H1 (cell line): ENCODE results near the gene ZDHHC5. TPM values are rescaled to one million over a fixed set of nuclear protein-coding genes. Genes with fewer than 3 reads are reported as not detected.
A peak's percentile ranks its signal among the peaks of the same experiment; 100 is the strongest.

Experiments
- CTCF ChIA-PET: fragments of 300-600 bp; sonication (Branson Sonifier 250); formaldehyde crosslinking; loops from one replicate; lab custom pipeline; 2021; ENCODE audit not compliant: partially characterized antibody; lab: Charles Lee
- POLR2A ChIA-PET: fragments of 300-600 bp; sonication (Branson Sonifier 250); formaldehyde crosslinking; loops from one replicate; lab custom pipeline; 2021; ENCODE audit warnings: inconsistent platforms; ENCODE audit not compliant: partially characterized antibody; lab: Charles Lee
- DNase-seq, 2 experiments: peaks; one replicate each; pipeline versions ENCODE4 v3.0.0 to v3.0.0-alpha.2; 2010 to 2022; ENCODE audit warnings: low spot score in 2 of 2, low read depth in 1 of 2, mixed read lengths in 1 of 2
- FAIRE-seq: peaks from 2 replicates; lab custom pipeline; 2011; peaks lifted over from hg19 to GRCh38; lab: Jason Lieb, UNC
- H2AFZ ChIP-seq: 2 replicates; pipeline ENCODE4 v1.8.1; 2012; ENCODE audit warnings: low read length, inconsistent platforms
- H2AK5ac ChIP-seq: 2 replicates; pipeline ENCODE4 v1.6.1; 2013; ENCODE audit warnings: low read depth, low read length
- H2BK120ac ChIP-seq: replicated peaks from 2 replicates; pipeline ENCODE3; 2013; ENCODE audit warnings: low read depth, low read length, inconsistent platforms
- H2BK12ac ChIP-seq: 2 replicates; pipeline ENCODE4 v1.6.1; 2013; ENCODE audit warnings: low read depth, low read length
- H2BK15ac ChIP-seq: 2 replicates; pipeline ENCODE4 v1.6.1; 2013; ENCODE audit warnings: low read length
- H2BK20ac ChIP-seq: 2 replicates; pipeline ENCODE4 v1.6.1; 2013; ENCODE audit warnings: low read length
- H2BK5ac ChIP-seq: 2 replicates; pipeline ENCODE4 v1.6.1; 2013; ENCODE audit warnings: low read depth, low read length
- H3K14ac ChIP-seq: 2 replicates; pipeline ENCODE4 v1.6.1; 2013; ENCODE audit warnings: inconsistent platforms; ENCODE audit not compliant: insufficient read length
- H3K18ac ChIP-seq: 2 replicates; pipeline ENCODE4 v1.6.1; 2013; ENCODE audit warnings: low read length; ENCODE audit errors: extremely low read depth
- H3K23ac ChIP-seq: 2 replicates; pipeline ENCODE4 v1.6.1; 2013; ENCODE audit warnings: inconsistent platforms; ENCODE audit not compliant: insufficient read length
- H3K23me2 ChIP-seq: 2 replicates; pipeline ENCODE4 v1.6.1; 2013; ENCODE audit warnings: low read depth, low read length
- H3K27ac ChIP-seq: 2 replicates; pipeline ENCODE4 v1.6.1; 2011; ENCODE audit warnings: low read depth, low read length, inconsistent platforms
- H3K27me3 ChIP-seq, 4 experiments: replicated peaks in 1 of 4; 1 replicate in 1 of 4; 2 replicates in 3 of 4; pipeline versions ENCODE4 v1.6.1 to v1.8.1; 2011 to 2013; ENCODE audit warnings: low read length in 3 of 4, mild to moderate bottlenecking in 3 of 4, inconsistent platforms in 2 of 4, mixed read lengths in 2 of 4, moderate library complexity in 1 of 4; ENCODE audit not compliant: control insufficient read depth in 3 of 4, insufficient read depth in 3 of 4; ENCODE audit errors: extremely low read depth in 1 of 4
- H3K36me3 ChIP-seq, 4 experiments: 2 replicates each; pipeline versions ENCODE4 v1.6.1 to v1.8.1; 2011 to 2013; ENCODE audit warnings: mild to moderate bottlenecking in 4 of 4, low read length in 3 of 4, moderate library complexity in 2 of 4, control low read depth in 1 of 4, inconsistent platforms in 1 of 4; ENCODE audit not compliant: insufficient read depth in 4 of 4, control insufficient read depth in 2 of 4
- H3K4ac ChIP-seq: replicated peaks from 2 replicates; pipeline ENCODE3; 2013; ENCODE audit warnings: low read length, low read depth, mixed read lengths, inconsistent platforms; ENCODE audit not compliant: insufficient read length
- H3K4me1 ChIP-seq, 4 experiments: replicated peaks in 1 of 4; 1 replicate in 1 of 4; 2 replicates in 3 of 4; pipeline versions ENCODE4 v1.6.1 to v1.8.1; 2011 to 2013; ENCODE audit warnings: low read length in 3 of 4, inconsistent platforms in 2 of 4, mixed read lengths in 1 of 4; ENCODE audit not compliant: insufficient read depth in 4 of 4, control insufficient read depth in 3 of 4
- H3K4me2 ChIP-seq, 2 experiments: 2 replicates each; pipeline versions ENCODE4 v1.6.1 to v1.8.1; 2011 to 2013; ENCODE audit warnings: low read depth in 2 of 2, low read length in 2 of 2, control low read depth in 1 of 2, inconsistent platforms in 1 of 2, mild to moderate bottlenecking in 1 of 2; ENCODE audit not compliant: insufficient read depth in 1 of 2
- H3K4me3 ChIP-seq, 4 experiments: fragments of 200-600, 300-600 bp in 1 of 4; sonication (generic), shearing (Covaris generic), sonication (Bioruptor Twin) in 1 of 4; 2 replicates each; pipeline versions ENCODE4 v1.5.1 to v1.8.1; 2011 to 2016; ENCODE audit warnings: low read length in 4 of 4, low read depth in 3 of 4, control low read depth in 2 of 4, inconsistent platforms in 2 of 4, mild to moderate bottlenecking in 2 of 4, mixed read lengths in 1 of 4, moderate library complexity in 1 of 4; ENCODE audit not compliant: insufficient read depth in 2 of 4; ENCODE audit errors: extremely low read depth in 1 of 4
- H3K56ac ChIP-seq: replicated peaks from 2 replicates; pipeline ENCODE3; 2013; ENCODE audit warnings: low read depth, mild to moderate bottlenecking, mixed read lengths, low read length, inconsistent platforms; ENCODE audit not compliant: insufficient read length
- H3K79me1 ChIP-seq: 2 replicates; pipeline ENCODE4 v1.6.1; 2013; ENCODE audit warnings: low read depth, low read length, control low read depth
- H3K79me2 ChIP-seq, 2 experiments: 2 replicates each; pipeline versions ENCODE4 v1.6.1 to v1.8.1; 2012 to 2013; ENCODE audit warnings: low read length in 2 of 2, mild to moderate bottlenecking in 2 of 2, inconsistent platforms in 1 of 2; ENCODE audit not compliant: insufficient read depth in 2 of 2, control insufficient read depth in 1 of 2
- H3K9ac ChIP-seq, 4 experiments: replicated peaks in 1 of 4; 1 replicate in 1 of 4; 2 replicates in 3 of 4; pipeline versions ENCODE4 v1.6.1 to v1.8.1; 2011 to 2013; ENCODE audit warnings: low read depth in 3 of 4, low read length in 3 of 4, control low read depth in 2 of 4, mild to moderate bottlenecking in 2 of 4, moderate library complexity in 2 of 4, inconsistent platforms in 1 of 4; ENCODE audit errors: extremely low read depth in 1 of 4
- H3K9me3 ChIP-seq, 2 experiments: 2 replicates each; pipeline versions ENCODE4 v1.6.1 to v1.8.1; 2012 to 2013; ENCODE audit warnings: mild to moderate bottlenecking in 2 of 2, moderate library complexity in 2 of 2, control low read depth in 1 of 2, inconsistent platforms in 1 of 2, low read depth in 1 of 2, low read length in 1 of 2, mixed read lengths in 1 of 2; ENCODE audit not compliant: insufficient read depth in 2 of 2
- H4K20me1 ChIP-seq, 2 experiments: replicated peaks in 1 of 2; 2 replicates each; pipeline versions ENCODE3 to v1.8.1; 2011 to 2013; ENCODE audit warnings: inconsistent platforms in 2 of 2, low read length in 2 of 2, mild to moderate bottlenecking in 1 of 2; ENCODE audit not compliant: insufficient read depth in 2 of 2, control insufficient read depth in 1 of 2
- H4K5ac ChIP-seq: 2 replicates; pipeline ENCODE4 v1.6.1; 2013; ENCODE audit warnings: low read length, low read depth, mixed read lengths, inconsistent platforms; ENCODE audit not compliant: insufficient read length
- H4K8ac ChIP-seq: 2 replicates; pipeline ENCODE4 v1.8.0; 2013; ENCODE audit warnings: mild to moderate bottlenecking, moderate library complexity, low read length, inconsistent platforms; ENCODE audit not compliant: insufficient read depth; ENCODE audit errors: extremely low read depth
- H4K91ac ChIP-seq: replicated peaks from 2 replicates; pipeline ENCODE3; 2013; ENCODE audit warnings: low read length, mixed read lengths, inconsistent platforms; ENCODE audit not compliant: insufficient read length
- ASH2L ChIP-seq: fragments of 200-600, 300-600 bp; sonication (generic); IDR thresholded peaks from one replicate; pipeline ENCODE4 v1.7.1; 2017; ENCODE audit warnings: low read length
- CHD2 ChIP-seq: IDR thresholded peaks from 2 replicates; pipeline ENCODE4 v1.6.1; 2012; ENCODE audit warnings: low read length, improper control_type of control experiment
- CTCF ChIP-seq, 3 experiments: IDR thresholded peaks; 1 replicate in 2 of 3; 2 replicates in 1 of 3; pipeline versions ENCODE4 v1.5.1 to v1.6.1; 2011; ENCODE audit warnings: low read length in 3 of 3, mild to moderate bottlenecking in 3 of 3, inconsistent platforms in 2 of 3, low read depth in 1 of 3, moderate library complexity in 1 of 3; ENCODE audit not compliant: insufficient read depth in 1 of 3; ENCODE audit errors: control extremely low read depth in 1 of 3
- EZH2 ChIP-seq: fragments of 200-600 bp; sonication (generic); IDR thresholded peaks from 2 replicates; pipeline ENCODE4 v1.7.1; 2012; ENCODE audit warnings: low read depth, mild to moderate bottlenecking, moderate library complexity, low read length, inconsistent platforms; ENCODE audit not compliant: severe bottlenecking
- PHF8 ChIP-seq: fragments of 200-600 bp; sonication (generic); conservative IDR thresholded peaks from 2 replicates; pipeline ENCODE4 v1.7.1; 2012; ENCODE audit warnings: low read depth, mild to moderate bottlenecking, inconsistent platforms, low read length, moderate library complexity
- RFX5 ChIP-seq: IDR thresholded peaks from 2 replicates; pipeline ENCODE4 v1.6.1; 2011; ENCODE audit warnings: low read depth, low read length, improper control_type of control experiment, borderline replicate concordance
- RXRA ChIP-seq: IDR thresholded peaks from 2 replicates; pipeline ENCODE4 v1.6.1; 2011; ENCODE audit warnings: low read depth, mild to moderate bottlenecking, low read length, moderate library complexity; ENCODE audit not compliant: insufficient read depth
- SIRT6 ChIP-seq: IDR thresholded peaks from one replicate; pipeline ENCODE4 v1.7.1; 2012; ENCODE audit warnings: low read length, inconsistent platforms
- WGBS, 2 experiments: shearing (Covaris generic) in 1 of 2; methylation state at CpG; one replicate each; pipeline versions ENCODE4 v1.1.6 to v1.1.7; 2013 to 2015; ENCODE audit warnings: low lambda C conversion rate in 2 of 2, mixed read lengths in 2 of 2, inconsistent platforms in 1 of 2, low coverage in 1 of 2, missing lambda C conversion rate in 1 of 2; ENCODE audit not compliant: insufficient replicate concordance in 2 of 2, insufficient coverage in 1 of 2, insufficient read length in 1 of 2; ENCODE audit errors: extremely low coverage in 1 of 2, missing lambda C conversion rate in 1 of 2; 5-methylcytosine and 5-hydroxymethylcytosine counted together
- polyA plus RNA-seq, 7 experiments: library from polyadenylated mRNA; depleted of rRNA in 3 of 7; stranded (reverse) in 5 of 7; unstranded in 2 of 7; fragments of >200 nt in 5 of 7; fragments of 200-250 nt in 2 of 7; gene quantifications; 1 replicate in 5 of 7; 2 replicates in 1 of 7; 4 replicates in 1 of 7; pipeline versions ENCODE4 v1.2.1 to v1.2.3, GENCODE V29; 2011 to 2013; ENCODE audit warnings: missing spikeins in 2 of 7, mixed read lengths in 2 of 7
- total RNA-seq: library from RNA; stranded (reverse); fragmentation: NEBNext Ultra II Directional; extraction: Animal tissue kit (Norgen Biotek cat#: 25700); gene quantifications from 2 replicates; pipeline ENCODE4 v1.2.1, GENCODE V29; 2021

ZDHHC5 gene
- total and polyA plus RNA-seq, 2 of the 8 experiments (the other 6 are each of a cell fraction or from before 2014, with no cell fraction given): 40.0 to 56.3 TPM

GRCh38 chr11:57638005-57638781 lies 29.7 kb upstream of the ZDHHC5 start:
- Histone ChIP-seq H3K9me3 (no peaks in the 10 kb centered on the region), H3K27ac (peak overlapping the region; percentile 98), H2BK120ac (peak overlapping the region; percentile 89), H3K23ac (no peak overlapping the region), H3K27me3 (no peaks in the 10 kb centered on the region; a peak in 1 of 7 replicates), H3K4me1 (peaks cover 11 to 31% (median 22%) of the 10 kb centered on the region in 4 experiments), H4K8ac (peak overlapping the region; percentile 97; the same call in 1 of the 2 replicates), H2AK5ac (peak overlapping the region; percentile 99), H2BK20ac (peak overlapping the region; percentile 75; the same call in 1 of the 2 replicates), H4K91ac (peak overlapping the region; percentile 99), H2BK12ac (peak overlapping the region; percentile 99), H3K79me1 (peaks cover 10% of the 10 kb centered on the region; the same call in 1 of the 2 replicates), H3K79me2 (peaks cover 0 to 38% of the 10 kb centered on the region in 2 experiments; a peak in 2 of 4 replicates), H3K36me3 (peaks cover 9 to 23% (median 13%) of the 10 kb centered on the region in 4 experiments; a peak in 6 of 8 replicates), H2BK15ac (peak overlapping the region; percentile 99; the same call in 1 of the 2 replicates), H3K4me3 (peak overlapping the region; percentile 94 to 100 (median 98)), H2AFZ (no peak overlapping the region), H3K23me2 (peaks cover 17% of the 10 kb centered on the region), H3K56ac (peak overlapping the region; percentile 95), H3K14ac (peak overlapping the region; percentile 9), H2BK5ac (peak overlapping the region; percentile 100), H3K4me2 (peak overlapping the region; percentile 69 to 94), H3K18ac (peak overlapping the region; percentile 100), H4K5ac (peak overlapping the region; percentile 95), H4K20me1 (peaks cover 14 to 21% of the 10 kb centered on the region in 2 experiments), H3K4ac (peak overlapping the region; percentile 99), H3K9ac (peak overlapping the region; percentile 97 to 100 (median 99))
- peak; percentile 86 to 89 for DNase-seq
- FAIRE-seq: peak; percentile 88
- 5% methylated on average over 10 of the region's 47 CpGs; no CpG with 5 or more reads in 1 of the 2 experiments for WGBS, 2 experiments
- CTCF ChIA-PET: interaction anchor here (0.5 to 14.3 kb wide), 7 partner anchors 10 to 121 kb away, joined by 3 to 357 read pairs (median 30); partner anchors contain the start of genes SERPING1, UBE2L6 and YPEL4
- POLR2A ChIA-PET: interaction anchor here (0.7 to 29.6 kb wide), 27 partner anchors 6 to 924 kb away, joined by 3 to 1546 read pairs (median 17); partner anchors contain the start of genes CLP1, MED19, RTN4RL2 and SERPING1
- TF ChIP-seq CHD2 (no peak; the same call in none of the 2 replicates), ASH2L (peak; percentile 15), SIRT6 (no peak), CTCF (IDR thresholded peaks at IDR 0.05; ENCODE audit: control extremely low read depth in 1 of 3, insufficient read depth in 1 of 3, low read depth in 1 of 3, low read length in 3 of 3) (no peak), EZH2 (no peak), RFX5 (no peak), PHF8 (peak; percentile 80), RXRA (0 out of 2 replicates have a peak, but pooled peaks have one; percentile 17)
